K562 (cell line): ENCODE data around the gene NQO2. TPM values are rescaled to one million over a fixed set of nuclear protein-coding genes. Genes with fewer than 3 reads are reported as not detected.

Source experiments
- BRCA1 ChIP-seq, 2 experiments: fragments of 450-650 bp in 1 of 2; sonication (generic) in 1 of 2; formaldehyde crosslinking in 1 of 2; IDR thresholded peaks; 2 replicates each; pipeline versions ENCODE4 v1.5.0 to v1.6.1; 2017 to 2020; ENCODE audit warnings: mild to moderate bottlenecking in 1 of 2, missing genetic modification reagents in 1 of 2
- ETV1 ChIP-seq: fragments of 450-650 bp; conservative IDR thresholded peaks from 2 replicates; pipeline ENCODE4 v1.6.1; 2016; ENCODE audit warnings: missing genetic modification characterization, control low read depth, low read depth, missing compliant biosample characterization
- GATAD2B ChIP-seq: fragments of 450-650 bp; IDR thresholded peaks from 2 replicates; pipeline ENCODE4 v1.6.1; 2017; ENCODE audit warnings: mild to moderate bottlenecking, borderline replicate concordance
- KDM2B ChIP-seq: fragments of 250-450 bp; sonication (Bioruptor Pico); IDR thresholded peaks from 2 replicates; pipeline ENCODE4 v1.8.0; 2021; ENCODE audit warnings: mild to moderate bottlenecking, moderate library complexity
- MEF2D ChIP-seq: conservative IDR thresholded peaks from 2 replicates; pipeline ENCODE4 v1.6.1; 2016; ENCODE audit warnings: low read depth, missing genetic modification characterization, missing compliant biosample characterization
- OTX1 ChIP-seq: fragments of 450-650 bp; formaldehyde crosslinking; IDR thresholded peaks from 2 replicates; pipeline ENCODE4 v1.4.0; 2022; ENCODE audit warnings: mild to moderate bottlenecking
- PHB2 ChIP-seq: fragments of 450-650 bp; IDR thresholded peaks from 2 replicates; pipeline ENCODE4 v1.6.1; 2017; ENCODE audit warnings: low read depth
- SAFB ChIP-seq: fragments of 200-400 bp; formaldehyde crosslinking; IDR thresholded peaks from 2 replicates; pipeline ENCODE4 v1.6.1; 2017; ENCODE audit warnings: low read depth, low read length, borderline replicate concordance
- SRSF1 ChIP-seq: fragments of 200-400 bp; formaldehyde crosslinking; IDR thresholded peaks from 2 replicates; pipeline ENCODE4 v1.6.1; 2017; ENCODE audit warnings: mild to moderate bottlenecking, low read depth, low read length, moderate library complexity
- ZNF23 ChIP-seq: fragments of 250-450 bp; sonication (Bioruptor Pico); IDR thresholded peaks from 2 replicates; pipeline ENCODE4 v1.4.0; 2020; ENCODE audit warnings: mild to moderate bottlenecking
- ZNF668 ChIP-seq: fragments of 250-450 bp; sonication (Bioruptor Pico); IDR thresholded peaks from 2 replicates; pipeline ENCODE4 v1.8.0; 2022; ENCODE audit warnings: mild to moderate bottlenecking, inconsistent platforms
- polyA plus RNA-seq, 8 experiments: library from polyadenylated mRNA; depleted of rRNA in 4 of 8; stranded (reverse) in 5 of 8; unstranded in 3 of 8; fragments of >200 nt; fragmentation: Nextera tagmentation in 2 of 8; fragmentation: Illumina TruSeq in 1 of 8; extraction: Ambion mirVana in 2 of 8; extraction: Trizol in 1 of 8; gene quantifications; 2 replicates each; pipeline versions ENCODE4 v1.2.1 to v1.2.3, GENCODE V29; 2011 to 2014; ENCODE audit warnings: inconsistent platforms in 1 of 8, missing spikeins in 1 of 8
- total RNA-seq, 7 experiments: library from RNA; depleted of rRNA in 6 of 7; stranded (reverse); fragments of >200 nt in 6 of 7; fragmentation: Illumina TruSeq in 2 of 7; extraction: Trizol in 2 of 7; gene quantifications; 2 replicates each; pipeline versions ENCODE4 v1.2.1 to v1.2.3, GENCODE V29; 2011 to 2021; ENCODE audit warnings: low replicate concordance in 1 of 7
- TF ChIP-seq, protein P1 (sequence below): fragments of 200-800 bp; sonication (Bioruptor generic); IDR thresholded peaks from 2 replicates; pipeline ENCODE4 v1.6.1; 2016; ENCODE audit warnings: missing genetic modification characterization, missing compliant biosample characterization
- TF ChIP-seq, protein P2 (sequence below): sonication (generic); formaldehyde crosslinking; IDR thresholded peaks from 2 replicates; pipeline ENCODE4 v1.8.0; 2022; ENCODE audit warnings: mild to moderate bottlenecking, missing genetic modification reagents
- TF ChIP-seq, protein P3 (sequence below): IDR thresholded peaks from 2 replicates; pipeline ENCODE4 v1.6.1; 2014; ENCODE audit warnings: antibody characterized with exemption
- TF ChIP-seq, protein P4 (sequence below): IDR thresholded peaks from 3 replicates; pipeline ENCODE4 v1.6.1; 2011; ENCODE audit warnings: borderline replicate concordance, mild to moderate bottlenecking; ENCODE audit not compliant: insufficient read length, insufficient read depth
- TF ChIP-seq, protein P5 (sequence below): fragments of 450-650 bp; IDR thresholded peaks from one replicate; pipeline ENCODE4 v1.6.1; 2018; ENCODE audit warnings: mild to moderate bottlenecking, moderate library complexity; ENCODE audit not compliant: partially characterized antibody

NQO2 gene
- total and polyA plus RNA-seq, 9 of the 15 experiments (the other 6 are each of a cell fraction or from before 2014, with no cell fraction given): 54.6 to 214 (median 116) TPM

DNA sequence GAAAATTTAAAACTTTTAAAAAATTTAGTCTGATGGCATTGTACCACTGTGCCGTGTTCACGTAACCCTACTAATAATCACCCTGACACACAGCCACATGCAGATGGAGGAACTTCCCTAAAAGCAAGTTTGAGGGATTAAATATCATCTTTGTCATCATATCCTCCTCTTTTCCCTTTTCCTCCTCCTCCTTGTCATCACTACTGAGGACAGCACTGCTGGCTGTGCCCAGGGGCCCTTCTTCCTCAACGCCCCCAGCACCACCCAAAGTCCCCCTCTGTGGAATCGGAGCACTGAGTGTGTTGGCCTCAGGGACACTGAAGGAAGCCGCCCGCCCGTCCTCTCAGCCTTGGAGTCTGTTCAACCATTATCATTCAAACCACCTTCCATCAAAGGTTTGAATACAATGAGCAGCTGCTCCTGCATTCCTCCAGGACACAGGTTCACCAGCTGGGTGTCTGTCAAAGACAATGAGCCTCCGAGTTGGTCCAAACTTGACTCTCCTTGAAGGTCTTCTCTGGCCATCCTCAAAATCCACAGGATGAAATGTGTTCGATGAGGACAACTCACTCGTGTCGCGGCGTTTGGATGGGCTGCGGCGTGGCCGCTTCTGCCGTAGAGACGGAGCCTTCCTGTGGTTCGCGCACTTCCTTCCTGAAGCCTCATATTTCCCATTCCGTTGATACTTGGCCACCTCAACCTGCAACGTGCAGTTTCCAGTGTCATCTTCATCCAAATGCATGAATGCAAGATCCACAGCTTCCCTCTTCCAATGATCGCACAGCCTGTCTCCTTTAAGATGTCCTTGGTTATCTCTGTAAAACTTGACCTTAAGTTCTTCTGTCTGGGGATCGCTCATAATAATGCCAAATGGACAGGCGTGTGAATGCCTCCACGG lies 23.3 kb downstream of the NQO2 start (continued):
- TF ChIP-seq, protein P1, sequence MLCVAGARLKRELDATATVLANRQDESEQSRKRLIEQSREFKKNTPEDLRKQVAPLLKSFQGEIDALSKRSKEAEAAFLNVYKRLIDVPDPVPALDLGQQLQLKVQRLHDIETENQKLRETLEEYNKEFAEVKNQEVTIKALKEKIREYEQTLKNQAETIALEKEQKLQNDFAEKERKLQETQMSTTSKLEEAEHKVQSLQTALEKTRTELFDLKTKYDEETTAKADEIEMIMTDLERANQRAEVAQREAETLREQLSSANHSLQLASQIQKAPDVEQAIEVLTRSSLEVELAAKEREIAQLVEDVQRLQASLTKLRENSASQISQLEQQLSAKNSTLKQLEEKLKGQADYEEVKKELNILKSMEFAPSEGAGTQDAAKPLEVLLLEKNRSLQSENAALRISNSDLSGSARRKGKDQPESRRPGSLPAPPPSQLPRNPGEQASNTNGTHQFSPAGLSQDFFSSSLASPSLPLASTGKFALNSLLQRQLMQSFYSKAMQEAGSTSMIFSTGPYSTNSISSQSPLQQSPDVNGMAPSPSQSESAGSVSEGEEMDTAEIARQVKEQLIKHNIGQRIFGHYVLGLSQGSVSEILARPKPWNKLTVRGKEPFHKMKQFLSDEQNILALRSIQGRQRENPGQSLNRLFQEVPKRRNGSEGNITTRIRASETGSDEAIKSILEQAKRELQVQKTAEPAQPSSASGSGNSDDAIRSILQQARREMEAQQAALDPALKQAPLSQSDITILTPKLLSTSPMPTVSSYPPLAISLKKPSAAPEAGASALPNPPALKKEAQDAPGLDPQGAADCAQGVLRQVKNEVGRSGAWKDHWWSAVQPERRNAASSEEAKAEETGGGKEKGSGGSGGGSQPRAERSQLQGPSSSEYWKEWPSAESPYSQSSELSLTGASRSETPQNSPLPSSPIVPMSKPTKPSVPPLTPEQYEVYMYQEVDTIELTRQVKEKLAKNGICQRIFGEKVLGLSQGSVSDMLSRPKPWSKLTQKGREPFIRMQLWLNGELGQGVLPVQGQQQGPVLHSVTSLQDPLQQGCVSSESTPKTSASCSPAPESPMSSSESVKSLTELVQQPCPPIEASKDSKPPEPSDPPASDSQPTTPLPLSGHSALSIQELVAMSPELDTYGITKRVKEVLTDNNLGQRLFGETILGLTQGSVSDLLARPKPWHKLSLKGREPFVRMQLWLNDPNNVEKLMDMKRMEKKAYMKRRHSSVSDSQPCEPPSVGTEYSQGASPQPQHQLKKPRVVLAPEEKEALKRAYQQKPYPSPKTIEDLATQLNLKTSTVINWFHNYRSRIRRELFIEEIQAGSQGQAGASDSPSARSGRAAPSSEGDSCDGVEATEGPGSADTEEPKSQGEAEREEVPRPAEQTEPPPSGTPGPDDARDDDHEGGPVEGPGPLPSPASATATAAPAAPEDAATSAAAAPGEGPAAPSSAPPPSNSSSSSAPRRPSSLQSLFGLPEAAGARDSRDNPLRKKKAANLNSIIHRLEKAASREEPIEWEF (CRISPR knock-in tag): no peak
- TF ChIP-seq SRSF1 (no peak), OTX1 (CRISPR knock-in tag) (no peak), ETV1 (tag) (no peak), PHB2 (0 out of 2 replicates have a peak, but pooled peaks have one; percentile 12), KDM2B (CRISPR knock-in tag) (no peak), ZNF23 (CRISPR knock-in tag) (no peak), SAFB (no peak), GATAD2B (no peak), ZNF668 (no peak), BRCA1 (IDR thresholded peaks at IDR 0.05) (no peak), BRCA1 (CRISPR knock-in tag; IDR thresholded peaks at IDR 0.05) (no peak), MEF2D (tag) (no peak)
- TF ChIP-seq, protein P2, sequence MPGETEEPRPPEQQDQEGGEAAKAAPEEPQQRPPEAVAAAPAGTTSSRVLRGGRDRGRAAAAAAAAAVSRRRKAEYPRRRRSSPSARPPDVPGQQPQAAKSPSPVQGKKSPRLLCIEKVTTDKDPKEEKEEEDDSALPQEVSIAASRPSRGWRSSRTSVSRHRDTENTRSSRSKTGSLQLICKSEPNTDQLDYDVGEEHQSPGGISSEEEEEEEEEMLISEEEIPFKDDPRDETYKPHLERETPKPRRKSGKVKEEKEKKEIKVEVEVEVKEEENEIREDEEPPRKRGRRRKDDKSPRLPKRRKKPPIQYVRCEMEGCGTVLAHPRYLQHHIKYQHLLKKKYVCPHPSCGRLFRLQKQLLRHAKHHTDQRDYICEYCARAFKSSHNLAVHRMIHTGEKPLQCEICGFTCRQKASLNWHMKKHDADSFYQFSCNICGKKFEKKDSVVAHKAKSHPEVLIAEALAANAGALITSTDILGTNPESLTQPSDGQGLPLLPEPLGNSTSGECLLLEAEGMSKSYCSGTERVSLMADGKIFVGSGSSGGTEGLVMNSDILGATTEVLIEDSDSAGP (CRISPR knock-in tag): peak; percentile 86
- TF ChIP-seq, protein P3, sequence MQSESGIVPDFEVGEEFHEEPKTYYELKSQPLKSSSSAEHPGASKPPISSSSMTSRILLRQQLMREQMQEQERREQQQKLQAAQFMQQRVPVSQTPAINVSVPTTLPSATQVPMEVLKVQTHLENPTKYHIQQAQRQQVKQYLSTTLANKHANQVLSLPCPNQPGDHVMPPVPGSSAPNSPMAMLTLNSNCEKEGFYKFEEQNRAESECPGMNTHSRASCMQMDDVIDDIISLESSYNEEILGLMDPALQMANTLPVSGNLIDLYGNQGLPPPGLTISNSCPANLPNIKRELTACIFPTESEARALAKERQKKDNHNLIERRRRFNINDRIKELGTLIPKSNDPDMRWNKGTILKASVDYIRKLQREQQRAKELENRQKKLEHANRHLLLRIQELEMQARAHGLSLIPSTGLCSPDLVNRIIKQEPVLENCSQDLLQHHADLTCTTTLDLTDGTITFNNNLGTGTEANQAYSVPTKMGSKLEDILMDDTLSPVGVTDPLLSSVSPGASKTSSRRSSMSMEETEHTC: no peak
- TF ChIP-seq, protein P4, sequence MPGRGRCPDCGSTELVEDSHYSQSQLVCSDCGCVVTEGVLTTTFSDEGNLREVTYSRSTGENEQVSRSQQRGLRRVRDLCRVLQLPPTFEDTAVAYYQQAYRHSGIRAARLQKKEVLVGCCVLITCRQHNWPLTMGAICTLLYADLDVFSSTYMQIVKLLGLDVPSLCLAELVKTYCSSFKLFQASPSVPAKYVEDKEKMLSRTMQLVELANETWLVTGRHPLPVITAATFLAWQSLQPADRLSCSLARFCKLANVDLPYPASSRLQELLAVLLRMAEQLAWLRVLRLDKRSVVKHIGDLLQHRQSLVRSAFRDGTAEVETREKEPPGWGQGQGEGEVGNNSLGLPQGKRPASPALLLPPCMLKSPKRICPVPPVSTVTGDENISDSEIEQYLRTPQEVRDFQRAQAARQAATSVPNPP: no peak
- TF ChIP-seq, protein P5, sequence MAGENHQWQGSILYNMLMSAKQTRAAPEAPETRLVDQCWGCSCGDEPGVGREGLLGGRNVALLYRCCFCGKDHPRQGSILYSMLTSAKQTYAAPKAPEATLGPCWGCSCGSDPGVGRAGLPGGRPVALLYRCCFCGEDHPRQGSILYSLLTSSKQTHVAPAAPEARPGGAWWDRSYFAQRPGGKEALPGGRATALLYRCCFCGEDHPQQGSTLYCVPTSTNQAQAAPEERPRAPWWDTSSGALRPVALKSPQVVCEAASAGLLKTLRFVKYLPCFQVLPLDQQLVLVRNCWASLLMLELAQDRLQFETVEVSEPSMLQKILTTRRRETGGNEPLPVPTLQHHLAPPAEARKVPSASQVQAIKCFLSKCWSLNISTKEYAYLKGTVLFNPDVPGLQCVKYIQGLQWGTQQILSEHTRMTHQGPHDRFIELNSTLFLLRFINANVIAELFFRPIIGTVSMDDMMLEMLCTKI: no peak
